DND-41 (cell line): Measurements from ENCODE around the gene OTOGL.
"Not testable (repeated sequence)": the region's sequence is repeated elsewhere in the genome, so short reads cannot be mapped to it uniquely, and the experiment has no call there.

Experiments used
- ATAC-seq: fragments of 200-7000 bp; cut with Tn5 transposase; 3 replicates; pipeline ENCODE4 v1.9.1; 2021; ENCODE audit warnings: low read depth; ENCODE audit not compliant: insufficient read depth
- DNase-seq: peaks from one replicate; pipeline ENCODE4 v3.0.0-alpha.2; 2020
- H2AFZ ChIP-seq: 2 replicates; pipeline ENCODE4 v1.6.0; 2012; ENCODE audit warnings: low read depth, low read length
- H3K27ac ChIP-seq: 2 replicates; pipeline ENCODE4 v1.5.1; 2012; ENCODE audit warnings: low read length, inconsistent platforms
- H3K27me3 ChIP-seq: fragments of 200-600 bp; sonication (generic); 2 replicates; pipeline ENCODE4 v1.6.0; 2012; ENCODE audit warnings: low read length, mild to moderate bottlenecking, inconsistent platforms; ENCODE audit not compliant: insufficient read depth, poor library complexity
- H3K36me3 ChIP-seq: 2 replicates; pipeline ENCODE4 v1.5.1; 2012; ENCODE audit warnings: low read length, inconsistent platforms; ENCODE audit not compliant: insufficient read depth
- H3K4me1 ChIP-seq: 2 replicates; pipeline ENCODE4 v1.5.1; 2012; ENCODE audit warnings: mild to moderate bottlenecking, low read length; ENCODE audit not compliant: insufficient read depth
- H3K4me2 ChIP-seq: 2 replicates; pipeline ENCODE4 v1.6.0; 2012; ENCODE audit warnings: mild to moderate bottlenecking, moderate library complexity, low read length, inconsistent platforms; ENCODE audit not compliant: insufficient read depth
- H3K4me3 ChIP-seq, 2 experiments: fragments of 200-600 bp in 1 of 2; shearing (Covaris generic) in 1 of 2; 2 replicates each; pipeline ENCODE4 v1.5.1; 2012 to 2016; ENCODE audit warnings: inconsistent platforms in 2 of 2, low read length in 2 of 2, mild to moderate bottlenecking in 2 of 2, low read depth in 1 of 2, moderate library complexity in 1 of 2
- H3K79me2 ChIP-seq: 2 replicates; pipeline ENCODE4 v1.6.0; 2012; ENCODE audit warnings: low read length, inconsistent platforms; ENCODE audit not compliant: insufficient read depth
- H3K9ac ChIP-seq: 2 replicates; pipeline ENCODE4 v1.6.0; 2012; ENCODE audit warnings: low read depth, mild to moderate bottlenecking, inconsistent platforms, low read length, moderate library complexity
- H3K9me3 ChIP-seq: 2 replicates; pipeline ENCODE4 v1.5.1; 2012; ENCODE audit warnings: low read length, moderate library complexity, mild to moderate bottlenecking, inconsistent platforms; ENCODE audit not compliant: insufficient read depth, severe bottlenecking
- H4K20me1 ChIP-seq: 2 replicates; pipeline ENCODE4 v1.6.0; 2012; ENCODE audit warnings: low read length; ENCODE audit not compliant: insufficient read depth
- CTCF ChIP-seq: IDR thresholded peaks from 2 replicates; pipeline ENCODE4 v1.5.1; 2012; ENCODE audit warnings: borderline replicate concordance, low read length, moderate library complexity, mild to moderate bottlenecking; ENCODE audit not compliant: poor library complexity, severe bottlenecking; ENCODE audit errors: extremely low read depth
- EZH2 ChIP-seq: IDR thresholded peaks from 3 replicates; pipeline ENCODE4 v1.6.1; 2012; ENCODE audit warnings: borderline replicate concordance, low read depth, mild to moderate bottlenecking, moderate library complexity, low read length, inconsistent platforms; ENCODE audit not compliant: severe bottlenecking

The OTOGL gene

GRCh38 chr12:80135624-80136023, 36.3 kb downstream of the OTOGL start:
- Histone ChIP-seq H3K27me3 (no peaks in the 10 kb centered on the region), H3K9ac (no peak overlapping the region), H3K4me2 (no peak overlapping the region), H3K27ac (no peak overlapping the region), H3K4me1 (no peaks in the 10 kb centered on the region), H2AFZ (no peak overlapping the region), H3K4me3 (no peak overlapping the region), H3K79me2 (no peaks in the 10 kb centered on the region), H3K36me3 (no peaks in the 10 kb centered on the region), H4K20me1 (no peaks in the 10 kb centered on the region), H3K9me3 (no peaks in the 10 kb centered on the region)
- TF ChIP-seq EZH2 (no peak), CTCF (no peak)
- no peak for DNase-seq
- ATAC-seq: no peak

DNA sequence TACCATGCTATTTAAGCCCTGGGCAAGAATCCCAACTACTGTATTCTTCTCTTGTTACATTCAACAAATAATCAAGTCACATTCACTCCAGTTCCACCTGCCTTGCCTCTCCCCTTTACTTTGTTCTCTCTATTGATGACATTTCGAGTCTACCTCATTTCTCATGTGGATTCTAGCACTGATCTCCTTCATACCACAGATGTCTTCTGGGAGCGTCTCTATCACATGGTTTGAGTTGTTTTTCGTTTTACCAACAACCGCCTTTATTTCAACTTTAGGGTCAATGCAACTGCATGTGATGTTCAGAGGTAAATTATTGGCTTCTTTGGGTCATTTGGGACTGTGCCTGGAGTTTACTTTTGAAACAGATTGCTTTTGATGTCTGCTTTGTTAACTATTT, 40.7 kb downstream of the OTOGL start:
- Histone ChIP-seq H3K4me2 (no peak overlapping the region), H3K9me3 (no peaks in the 10 kb centered on the region), H3K27ac (no peak overlapping the region), H3K9ac (no peak overlapping the region), H3K4me1 (no peaks in the 10 kb centered on the region), H4K20me1 (no peaks in the 10 kb centered on the region), H3K27me3 (no peaks in the 10 kb centered on the region), H3K79me2 (no peaks in the 10 kb centered on the region), H2AFZ (no peak overlapping the region), H3K36me3 (no peaks in the 10 kb centered on the region), H3K4me3 (no peak overlapping the region)
- ATAC-seq (no peak), DNase-seq (no peak)
- no peak for TF ChIP-seq EZH2
- TF ChIP-seq CTCF: no peak

- no peak overlapping the region for H3K4me2 ChIP-seq
- H3K9me3 ChIP-seq: no peaks in the 10 kb centered on the region
- no peaks in the 10 kb centered on the region for H4K20me1 ChIP-seq
- no peaks in the 10 kb centered on the region for H3K79me2 ChIP-seq
- no peaks in the 10 kb centered on the region for H3K36me3 ChIP-seq
- H3K9ac ChIP-seq: no peak overlapping the region
- DNase-seq (no peak), ATAC-seq (no peak)
- no peaks in the 10 kb centered on the region for H3K27me3 ChIP-seq
- no peak overlapping the region for H3K4me3 ChIP-seq
- no peak overlapping the region for H2AFZ ChIP-seq
- no peak overlapping the region for H3K27ac ChIP-seq
- TF ChIP-seq CTCF (no peak), EZH2 (no peak)
- no peaks in the 10 kb centered on the region for H3K4me1 ChIP-seq
These were observed 43.3 kb downstream of the OTOGL start for GRCh38 chr12:80142640-80143039.

- Histone ChIP-seq H2AFZ (no peak overlapping the region), H3K4me1 (no peaks in the 10 kb centered on the region), H3K9me3 (no peaks in the 10 kb centered on the region), H3K27me3 (no peaks in the 10 kb centered on the region), H3K79me2 (no peaks in the 10 kb centered on the region), H3K27ac (no peak overlapping the region), H4K20me1 (no peaks in the 10 kb centered on the region), H3K36me3 (no peaks in the 10 kb centered on the region), H3K4me3 (no peak overlapping the region), H3K9ac (no peak overlapping the region), H3K4me2 (no peak overlapping the region)
- DNase-seq (no peak), ATAC-seq (no peak)
- TF ChIP-seq EZH2 (no peak), CTCF (no peak)
These were observed 44.2 kb downstream of the OTOGL start for GRCh38 chr12:80143537-80143936.

DNA sequence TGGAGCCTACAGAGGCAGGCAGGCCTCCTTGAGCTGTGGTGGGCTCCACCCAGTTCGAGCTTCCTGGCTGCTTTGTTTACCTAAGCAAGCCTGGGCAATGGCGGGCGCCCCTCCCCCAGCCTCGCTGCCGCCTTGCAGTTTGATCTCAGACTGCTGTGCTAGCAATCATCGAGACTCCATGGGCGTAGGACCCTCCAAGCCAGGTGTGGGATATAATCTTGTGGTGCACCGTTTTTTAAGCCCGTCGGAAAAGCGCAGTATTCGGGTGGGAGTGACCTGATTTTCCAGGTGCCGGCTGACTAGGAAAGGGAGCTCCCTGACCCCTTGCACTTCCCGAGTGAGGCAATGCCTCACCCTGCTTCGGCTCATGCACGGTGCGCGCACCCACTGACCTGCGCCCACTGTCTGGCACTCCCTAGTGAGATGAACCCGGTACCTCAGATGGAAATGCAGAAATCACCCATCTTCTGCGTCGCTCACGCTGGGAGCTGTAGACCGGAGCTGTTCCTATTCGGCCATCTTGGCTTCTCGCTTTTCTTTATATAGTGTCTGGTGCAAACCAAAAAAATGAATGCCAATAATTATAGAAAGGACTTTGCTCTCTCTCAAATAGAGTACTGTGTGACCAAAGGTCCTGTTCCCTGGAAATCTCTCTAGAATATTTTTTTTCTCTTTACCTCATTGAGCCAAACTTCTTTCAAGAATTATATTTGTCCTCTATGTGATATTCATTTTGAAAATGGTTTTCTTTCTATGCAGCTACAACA, 50.4 kb downstream of the OTOGL start:
- DNase-seq, H3K4me3 ChIP-seq, H3K9me3 ChIP-seq, H3K36me3 ChIP-seq, H2AFZ ChIP-seq, H3K79me2 ChIP-seq, H3K9ac ChIP-seq, H3K27me3 ChIP-seq, H3K4me1 ChIP-seq, ATAC-seq, H4K20me1 ChIP-seq, H3K4me2 ChIP-seq, H3K27ac ChIP-seq: not testable (repeated sequence)
